ENCODE data around the gene COG7. TPM values are rescaled to one million over a fixed set of nuclear protein-coding genes. Genes with fewer than 3 reads are reported as not detected.

The COG7 gene
- total RNA-seq, 1 experiment from 2014 or later = 38.3 TPM

- POLR2A ChIA-PET (ENCODE audit: unreplicated experiment) = interaction anchor here (0.5 kb wide), 1 partner anchor 8 kb away, joined by 3 read pairs; no protein-coding TSS in a partner anchor
- no TSS peak for BruUV-seq (replicated peaks)
- H2AFZ ChIP-seq = no peak overlapping the region
- no peaks in the 10 kb centered on the region for H3F3A ChIP-seq (ENCODE audit: insufficient read depth, low read depth)
- no peak for DNase-seq
- no peak overlapping the region for H3K4me3 ChIP-seq
- H3K79me2 ChIP-seq (ENCODE audit: low read depth) = no peaks in the 10 kb centered on the region
- H3K4me1 ChIP-seq (replicated peaks; ENCODE audit: insufficient read depth) = no peaks in the 10 kb centered on the region
- intact Hi-C loops (cut with micrococcal nuclease; ENCODE audit: unreplicated experiment) = no loop called here
- CTCF ChIA-PET = no interaction called here
- H3K9me2 ChIP-seq (ENCODE audit: insufficient read depth) = no peaks in the 10 kb centered on the region
- no peaks in the 10 kb centered on the region for H3K9me3 ChIP-seq (ENCODE audit: insufficient read depth, low read depth)
- H3K27me3 ChIP-seq (ENCODE audit: insufficient read depth, low read depth) = no peaks in the 10 kb centered on the region
- no peaks in the 10 kb centered on the region for H3K36me3 ChIP-seq (ENCODE audit: low read depth)
- no peaks in the 10 kb centered on the region for H4K20me1 ChIP-seq (ENCODE audit: insufficient read depth)
- no peak overlapping the region for H3K27ac ChIP-seq
- no peak overlapping the region for H3K4me2 ChIP-seq
- TF ChIP-seq CTCF (conservative IDR thresholded peaks at IDR 0.05) = no peak
- TF ChIP-seq EZH2 (IDR thresholded peaks at IDR 0.05; ENCODE audit: low read depth) = no peak
These were observed 97.8 kb downstream of the COG7 start for GRCh38 chr16:23355106-23355670.

GRCh38 chr16:23354246-23354645, 98.7 kb downstream of the COG7 start:
- Histone ChIP-seq H3K27ac (no peak overlapping the region), H2AFZ (no peak overlapping the region), H3K36me3 (ENCODE audit: low read depth) (no peaks in the 10 kb centered on the region), H3F3A (ENCODE audit: insufficient read depth, low read depth) (no peaks in the 10 kb centered on the region), H3K4me2 (no peak overlapping the region), H3K4me1 (replicated peaks; ENCODE audit: insufficient read depth) (no peaks in the 10 kb centered on the region), H4K20me1 (ENCODE audit: insufficient read depth) (no peaks in the 10 kb centered on the region), H3K4me3 (no peak overlapping the region), H3K27me3 (ENCODE audit: insufficient read depth, low read depth) (no peaks in the 10 kb centered on the region), H3K9me3 (ENCODE audit: insufficient read depth, low read depth) (no peaks in the 10 kb centered on the region), H3K9me2 (ENCODE audit: insufficient read depth) (no peaks in the 10 kb centered on the region), H3K79me2 (ENCODE audit: low read depth) (no peaks in the 10 kb centered on the region)
- no TSS peak for BruUV-seq (replicated peaks)
- ChIA-PET POLR2A (ENCODE audit: unreplicated experiment) (interaction anchor here (0.7 kb wide), 1 partner anchor 12 kb away, joined by 3 read pairs; no protein-coding TSS in a partner anchor), CTCF (no interaction called here)
- TF ChIP-seq CTCF (conservative IDR thresholded peaks at IDR 0.05) = no peak
- TF ChIP-seq EZH2 (IDR thresholded peaks at IDR 0.05; ENCODE audit: low read depth) = no peak
- DNase-seq = no peak
- intact Hi-C loops (cut with micrococcal nuclease; ENCODE audit: unreplicated experiment) = no loop called here

GRCh38 chr16:23353440-23353839, 99.5 kb downstream of the COG7 start:
- Histone ChIP-seq H3K27me3 (ENCODE audit: insufficient read depth, low read depth) (no peaks in the 10 kb centered on the region), H3K9me3 (ENCODE audit: insufficient read depth, low read depth) (no peaks in the 10 kb centered on the region), H4K20me1 (ENCODE audit: insufficient read depth) (no peaks in the 10 kb centered on the region), H2AFZ (no peak overlapping the region), H3K27ac (no peak overlapping the region), H3F3A (ENCODE audit: insufficient read depth, low read depth) (no peaks in the 10 kb centered on the region), H3K9me2 (ENCODE audit: insufficient read depth) (no peaks in the 10 kb centered on the region), H3K36me3 (ENCODE audit: low read depth) (no peaks in the 10 kb centered on the region), H3K4me1 (replicated peaks; ENCODE audit: insufficient read depth) (no peaks in the 10 kb centered on the region), H3K4me3 (no peak overlapping the region), H3K79me2 (ENCODE audit: low read depth) (no peaks in the 10 kb centered on the region), H3K4me2 (no peak overlapping the region)
- ChIA-PET CTCF (no interaction called here), POLR2A (ENCODE audit: unreplicated experiment) (no interaction called here)
- intact Hi-C loops (cut with micrococcal nuclease; ENCODE audit: unreplicated experiment) = no loop called here
- DNase-seq = no peak
- no peak for TF ChIP-seq EZH2 (IDR thresholded peaks at IDR 0.05; ENCODE audit: low read depth)
- TF ChIP-seq CTCF (conservative IDR thresholded peaks at IDR 0.05) = no peak
- BruUV-seq (replicated peaks) = no TSS peak
